Memory B cell (primary cell): ENCODE data around the gene GALR2.
"Not testable (repeated sequence)": the region's sequence is repeated elsewhere in the genome, so short reads cannot be mapped to it uniquely, and the experiment has no call there.

ENCODE experiments used
- ATAC-seq: fragments of 150-1000 bp; cut with Tn5 transposase; 2 replicates; pipeline ENCODE4 v1.10.0; 2021; ENCODE audit warnings: low read depth, mild to moderate bottlenecking, moderate library complexity
- DNase-seq, 2 donors: peaks; one replicate each; pipeline ENCODE4 v3.0.0; 2022; ENCODE audit warnings: low spot score in 2 of 2
- H3K27ac Mint-ChIP-seq: one replicate; pipeline ENCODE4 v1.8.0; 2022; ENCODE audit warnings: mild to moderate bottlenecking, moderate library complexity, mixed read lengths
- H3K27me3 Mint-ChIP-seq: one replicate; pipeline ENCODE4 v1.8.0; 2022; ENCODE audit warnings: mixed read lengths
- H3K36me3 Mint-ChIP-seq: one replicate; pipeline ENCODE4 v1.8.0; 2022; ENCODE audit warnings: mild to moderate bottlenecking, mixed read lengths
- H3K4me1 Mint-ChIP-seq: one replicate; pipeline ENCODE4 v1.8.0; 2022; ENCODE audit warnings: mixed read lengths
- H3K4me3 Mint-ChIP-seq: one replicate; pipeline ENCODE4 v1.8.0; 2022; ENCODE audit warnings: mild to moderate bottlenecking, moderate library complexity, mixed read lengths
- H3K9me3 Mint-ChIP-seq: one replicate; pipeline ENCODE4 v1.8.0; 2022; ENCODE audit warnings: mixed read lengths

Gene GALR2

DNA sequence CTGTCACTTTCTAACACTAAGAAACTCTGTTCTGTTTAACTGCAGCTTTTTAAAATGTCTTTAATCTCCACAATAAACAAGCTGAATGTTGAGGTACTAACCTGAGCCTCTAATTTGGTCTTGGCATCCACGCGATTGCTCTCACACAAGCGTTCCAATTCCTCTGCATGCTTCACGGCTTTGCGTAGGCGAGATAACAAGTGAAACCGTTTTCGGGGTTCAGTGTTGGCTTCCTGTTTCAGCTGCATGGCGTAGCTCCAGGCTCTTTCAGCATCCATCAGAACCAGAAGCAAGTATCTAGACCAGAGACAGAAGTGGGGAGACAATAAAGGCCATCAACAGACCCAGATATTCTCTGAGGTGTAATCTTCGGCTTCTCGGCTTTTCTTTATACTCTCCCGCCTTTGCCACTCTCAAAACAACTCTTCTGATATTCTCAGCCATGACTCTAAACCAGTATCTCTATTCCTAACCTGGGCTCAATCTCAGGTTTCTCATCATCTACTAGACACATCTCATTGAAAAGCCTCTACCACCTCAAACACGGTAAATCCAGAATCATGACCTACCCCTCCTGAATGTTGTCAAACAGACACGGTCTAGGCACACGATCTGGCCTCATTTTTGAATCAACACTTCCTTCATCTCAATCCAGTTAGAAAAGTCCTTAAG is 10.6 kb upstream of the GALR2 start:
- Mint-ChIP-seq H3K36me3 (peaks cover 32% of the 10 kb centered on the region), H3K4me3 (peak overlapping the region; percentile 45)
- ATAC-seq: peak; percentile 93

DNA sequence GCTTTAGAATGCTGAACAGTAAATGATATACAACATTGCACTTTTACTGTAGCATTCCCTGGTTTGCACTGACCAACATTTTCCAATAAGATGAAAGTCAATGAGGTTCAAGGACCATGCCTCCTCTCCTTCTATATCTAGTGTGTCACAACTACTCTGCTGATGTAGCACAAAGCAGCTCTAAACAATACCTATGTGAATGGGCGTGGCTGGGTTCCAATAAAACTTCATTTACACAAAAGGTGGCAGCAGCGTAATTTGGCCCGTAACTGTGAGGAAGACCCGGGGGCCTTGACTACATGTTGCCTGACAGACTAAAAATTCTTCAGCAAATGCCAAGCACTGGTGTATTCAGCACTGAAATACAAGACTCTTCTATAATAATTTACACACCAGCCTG is 8.8 kb upstream of the GALR2 start:
- H3K9me3 Mint-ChIP-seq: no peaks in the 10 kb centered on the region
- H3K36me3 Mint-ChIP-seq: peaks cover 24% of the 10 kb centered on the region
- no peak overlapping the region for H3K27ac Mint-ChIP-seq
- DNase-seq (no peak), ATAC-seq (no peak)
- peaks cover 17% of the 10 kb centered on the region for H3K4me1 Mint-ChIP-seq
- no peaks in the 10 kb centered on the region for H3K27me3 Mint-ChIP-seq
- H3K4me3 Mint-ChIP-seq: no peak overlapping the region

More for the DNA sequence above, 10.6 kb upstream of the GALR2 start:
- H3K9me3 Mint-ChIP-seq: no peaks in the 10 kb centered on the region
- no peaks in the 10 kb centered on the region for H3K27me3 Mint-ChIP-seq
- H3K27ac Mint-ChIP-seq: peak overlapping the region; percentile 85
- H3K4me1 Mint-ChIP-seq: peaks cover 15% of the 10 kb centered on the region
- no peak for DNase-seq

- no peak for DNase-seq
- Mint-ChIP-seq H3K27me3 (peaks cover 12% of the 10 kb centered on the region), H3K27ac (peak overlapping the region; percentile 95), H3K4me3 (peak overlapping the region; percentile 97), H3K36me3 (peaks cover 5% of the 10 kb centered on the region), H3K4me1 (peaks cover 24% of the 10 kb centered on the region), H3K9me3 (no peaks in the 10 kb centered on the region)
- ATAC-seq: peak; percentile 8
Measured at GRCh38 chr17:76071531-76072147, 2.9 kb upstream of the GALR2 start.

GRCh38 chr17:76072148-76072858 is 2.3 kb upstream of the GALR2 start, which contains the start of gene SRP68:
TSS of gene SRP68 (minus strand) at chr17:76072517. CDS start at chr17:76072491, 26 bp downstream.
- Mint-ChIP-seq H3K9me3 (no peaks in the 10 kb centered on the region), H3K36me3 (peaks cover 5% of the 10 kb centered on the region), H3K27me3 (peaks cover 16% of the 10 kb centered on the region), H3K27ac (peak within 1 kb of the TSS; percentile 95), H3K4me1 (peaks cover 31% of the 10 kb centered on the region), H3K4me3 (peak within 1 kb of the TSS; percentile 97)
- ATAC-seq (peak; percentile 68), DNase-seq (peak; percentile 71 to 77)

DNA sequence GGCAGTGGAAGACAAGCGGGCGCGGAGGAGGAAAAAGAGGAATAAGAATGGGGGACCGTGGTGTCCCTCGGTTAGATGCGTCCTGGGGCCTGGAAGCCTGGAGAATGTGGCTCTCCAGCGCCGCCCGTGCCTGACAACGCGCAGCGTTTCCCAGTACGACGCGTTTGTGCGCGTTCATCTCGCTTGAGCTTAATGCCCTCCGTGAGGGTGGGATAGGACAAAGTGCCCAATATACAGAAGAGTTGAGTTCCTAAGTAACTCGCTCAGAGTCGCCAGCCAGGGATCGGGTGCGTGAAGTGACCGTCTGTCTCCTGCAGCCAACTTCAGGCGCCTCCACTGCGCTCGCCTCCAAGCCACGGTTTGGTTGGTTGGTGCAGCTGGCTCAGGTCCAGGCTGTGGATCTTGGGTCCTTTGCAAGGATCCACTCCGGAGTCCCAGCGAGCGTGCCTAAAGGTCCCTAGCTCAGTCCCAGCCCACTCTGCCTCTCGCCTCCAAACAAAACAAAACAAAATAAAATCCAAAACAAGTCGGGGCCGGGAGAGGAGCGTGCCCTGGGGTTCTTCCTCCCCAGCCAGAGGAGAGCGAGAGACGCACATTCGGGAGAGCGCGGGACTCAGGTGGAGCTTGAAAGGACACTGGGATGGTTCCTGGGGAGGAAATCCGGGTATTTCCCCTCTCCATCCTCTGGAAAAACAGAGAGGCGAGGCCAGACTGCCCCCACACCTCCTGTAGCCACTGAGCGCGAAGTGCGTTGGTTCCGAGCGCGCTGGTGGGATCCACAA is 974 bp downstream of the GALR2 start:
- H3K27ac Mint-ChIP-seq: peak overlapping the region; percentile 72
- peak overlapping the region; percentile 61 for H3K4me3 Mint-ChIP-seq
- ATAC-seq (no peak), DNase-seq (no peak)
- no peaks in the 10 kb centered on the region for H3K9me3 Mint-ChIP-seq
- H3K36me3 Mint-ChIP-seq: no peaks in the 10 kb centered on the region
- peaks cover 21% of the 10 kb centered on the region for H3K27me3 Mint-ChIP-seq
- H3K4me1 Mint-ChIP-seq: peaks cover 27% of the 10 kb centered on the region

DNA sequence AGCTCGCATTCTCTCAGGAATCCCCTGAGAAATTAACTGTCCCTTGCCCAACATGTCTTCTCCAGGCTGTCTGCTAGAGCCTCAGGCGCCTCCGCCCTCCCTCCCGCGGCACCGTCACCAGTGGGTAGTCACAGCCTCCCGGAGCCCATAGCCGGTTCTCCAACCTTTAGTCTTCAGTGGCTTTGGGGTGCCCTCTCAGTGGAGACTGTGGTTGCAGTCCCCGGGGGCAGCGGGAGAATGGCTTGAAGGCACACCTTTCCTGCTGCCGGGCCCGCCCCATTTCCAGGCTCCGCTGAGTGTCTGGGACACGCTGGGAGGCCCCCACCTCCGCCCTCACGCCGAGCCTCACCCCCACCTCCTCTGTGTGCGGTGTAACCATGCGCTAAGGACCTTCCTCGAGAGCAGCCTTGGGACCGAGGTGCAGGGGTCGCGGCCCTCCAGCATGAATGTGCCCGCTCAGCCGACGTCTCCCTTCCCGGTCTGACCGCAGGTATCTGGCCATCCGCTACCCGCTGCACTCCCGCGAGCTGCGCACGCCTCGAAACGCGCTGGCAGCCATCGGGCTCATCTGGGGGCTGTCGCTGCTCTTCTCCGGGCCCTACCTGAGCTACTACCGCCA is 1.7 kb downstream of the GALR2 start:
- Mint-ChIP-seq H3K4me1 (peaks cover 22% of the 10 kb centered on the region), H3K4me3 (peak overlapping the region; percentile 76), H3K27ac (peak overlapping the region; percentile 93), H3K36me3 (no peaks in the 10 kb centered on the region), H3K9me3 (no peaks in the 10 kb centered on the region), H3K27me3 (peaks cover 21% of the 10 kb centered on the region)
- no peak for DNase-seq
- no peak for ATAC-seq

DNA sequence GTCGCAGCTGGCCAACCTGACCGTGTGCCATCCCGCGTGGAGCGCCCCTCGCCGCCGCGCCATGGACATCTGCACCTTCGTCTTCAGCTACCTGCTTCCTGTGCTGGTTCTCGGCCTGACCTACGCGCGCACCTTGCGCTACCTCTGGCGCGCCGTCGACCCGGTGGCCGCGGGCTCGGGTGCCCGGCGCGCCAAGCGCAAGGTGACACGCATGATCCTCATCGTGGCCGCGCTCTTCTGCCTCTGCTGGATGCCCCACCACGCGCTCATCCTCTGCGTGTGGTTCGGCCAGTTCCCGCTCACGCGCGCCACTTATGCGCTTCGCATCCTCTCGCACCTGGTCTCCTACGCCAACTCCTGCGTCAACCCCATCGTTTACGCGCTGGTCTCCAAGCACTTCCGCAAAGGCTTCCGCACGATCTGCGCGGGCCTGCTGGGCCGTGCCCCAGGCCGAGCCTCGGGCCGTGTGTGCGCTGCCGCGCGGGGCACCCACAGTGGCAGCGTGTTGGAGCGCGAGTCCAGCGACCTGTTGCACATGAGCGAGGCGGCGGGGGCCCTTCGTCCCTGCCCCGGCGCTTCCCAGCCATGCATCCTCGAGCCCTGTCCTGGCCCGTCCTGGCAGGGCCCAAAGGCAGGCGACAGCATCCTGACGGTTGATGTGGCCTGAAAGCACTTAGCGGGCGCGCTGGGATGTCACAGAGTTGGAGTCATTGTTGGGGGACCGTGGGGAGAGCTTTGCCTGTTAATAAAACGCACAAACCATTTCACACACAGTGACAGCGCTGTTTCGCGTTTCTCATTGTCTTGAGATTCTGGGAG is 2.4 kb downstream of the GALR2 start:
- H3K9me3 Mint-ChIP-seq: no peaks in the 10 kb centered on the region
- H3K4me3 Mint-ChIP-seq: peak overlapping the region; percentile 76
- ATAC-seq (peak; percentile 64), DNase-seq (peak; percentile 54 to 61)
- H3K36me3 Mint-ChIP-seq: no peaks in the 10 kb centered on the region
- H3K4me1 Mint-ChIP-seq: peaks cover 17% of the 10 kb centered on the region
- H3K27ac Mint-ChIP-seq: peak overlapping the region; percentile 93
- H3K27me3 Mint-ChIP-seq: peaks cover 21% of the 10 kb centered on the region

- DNase-seq (no peak), ATAC-seq (peak; percentile 4)
- peak overlapping the region; percentile 93 for H3K27ac Mint-ChIP-seq
- H3K4me1 Mint-ChIP-seq: peaks cover 17% of the 10 kb centered on the region
- no peaks in the 10 kb centered on the region for H3K36me3 Mint-ChIP-seq
- H3K9me3 Mint-ChIP-seq: no peaks in the 10 kb centered on the region
- H3K27me3 Mint-ChIP-seq: peaks cover 21% of the 10 kb centered on the region
- no peak overlapping the region for H3K4me3 Mint-ChIP-seq
Measured at GRCh38 chr17:76077584-76078110, 3.1 kb downstream of the GALR2 start.

GRCh38 chr17:76078370-76078769 is 3.8 kb downstream of the GALR2 start:
- H3K9me3 Mint-ChIP-seq, DNase-seq, H3K4me3 Mint-ChIP-seq, H3K36me3 Mint-ChIP-seq, ATAC-seq: not testable (repeated sequence)
- H3K4me1 Mint-ChIP-seq: peaks cover 15% of the 10 kb centered on the region
- peaks cover 21% of the 10 kb centered on the region for H3K27me3 Mint-ChIP-seq
- peak overlapping the region; percentile 93 for H3K27ac Mint-ChIP-seq

- H3K36me3 Mint-ChIP-seq: no peaks in the 10 kb centered on the region
- H3K27me3 Mint-ChIP-seq: peaks cover 18% of the 10 kb centered on the region
- peaks cover 15% of the 10 kb centered on the region for H3K4me1 Mint-ChIP-seq
- no peak for ATAC-seq
- peak within 1 kb of the TSS; percentile 93 for H3K27ac Mint-ChIP-seq
- no peak within 1 kb of the TSS for H3K4me3 Mint-ChIP-seq
- no peaks in the 10 kb centered on the region for H3K9me3 Mint-ChIP-seq
- DNase-seq: no peak
Measured at GRCh38 chr17:76078860-76079534, 4.4 kb downstream of the GALR2 start, which contains the start of gene ZACN. TSS of gene ZACN (plus strand) at chr17:76079182. CDS start at chr17:76079265, 83 bp downstream.

DNA sequence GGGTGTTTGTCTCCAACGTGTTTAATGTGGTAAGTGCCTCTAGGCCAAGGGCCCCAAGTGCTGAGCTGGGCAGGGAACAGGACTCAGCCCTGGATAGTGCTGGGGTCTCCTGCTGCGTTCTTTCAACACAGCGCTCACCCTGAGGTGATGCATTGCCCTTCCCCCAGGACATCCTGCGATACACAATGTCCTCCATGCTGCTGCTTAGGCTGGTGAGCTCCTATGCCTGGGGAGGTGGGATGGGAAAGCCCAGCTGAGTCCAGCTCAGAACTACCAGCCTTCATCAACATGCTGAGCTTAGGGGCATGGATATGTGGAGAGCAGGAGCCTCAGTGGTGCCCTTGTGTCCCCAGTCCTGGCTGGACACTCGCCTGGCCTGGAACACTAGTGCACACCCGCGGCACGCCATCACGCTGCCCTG is 5.0 kb downstream of the GALR2 start:
- DNase-seq (no peak), ATAC-seq (no peak)
- Mint-ChIP-seq H3K36me3 (peaks cover 3% of the 10 kb centered on the region), H3K27me3 (peaks cover 18% of the 10 kb centered on the region), H3K27ac (no peak overlapping the region), H3K9me3 (no peaks in the 10 kb centered on the region), H3K4me3 (no peak overlapping the region), H3K4me1 (peaks cover 15% of the 10 kb centered on the region)
